Posterior cingulate gyrus (tissue), 11 donors: ENCODE measurements around the gene SCNN1B.
"Not testable (repeated sequence)": the region's sequence is repeated elsewhere in the genome, so short reads cannot be mapped to it uniquely, and the experiment has no call there.

ENCODE experiments used
- DNase-seq, 10 donors: peaks; one replicate each; pipeline versions ENCODE4 v3.0.0 to v3.0.0-alpha.2; 2020 to 2021; ENCODE audit warnings: mixed read lengths in 3 of 10
- intact Hi-C: fragments of 100-400 bp; cut with DNase I; formaldehyde crosslinking; loops from one replicate; pipeline ENCODE4 v1.15.1; 2023

SCNN1B gene

GRCh38 chr16:23348579-23349469 is 46.7 kb downstream of the SCNN1B start:
- intact Hi-C loops = no loop called here
- DNase-seq = peak in 1 of 10 donors; percentile 64

- intact Hi-C loops = no loop called here
- DNase-seq = no peak
Observed at GRCh38 chr16:23351360-23351759, 49.3 kb downstream of the SCNN1B start.

GRCh38 chr16:23353440-23353839 is 51.3 kb downstream of the SCNN1B start:
- DNase-seq = no peak
- intact Hi-C loops = no loop called here

- intact Hi-C loops = no loop called here
- DNase-seq = no peak
Observed at GRCh38 chr16:23354246-23354645, 52.1 kb downstream of the SCNN1B start.

GRCh38 chr16:23355106-23355670 is 53.1 kb downstream of the SCNN1B start:
- intact Hi-C loops = no loop called here
- no peak for DNase-seq

GRCh38 chr16:23356941-23357340 is 54.8 kb downstream of the SCNN1B start:
- intact Hi-C loops = no loop called here

GRCh38 chr16:23357761-23358290 is 55.7 kb downstream of the SCNN1B start:
- DNase-seq = no peak

More at GRCh38 chr16:23356941-23357340, 54.8 kb downstream of the SCNN1B start:
- no peak for DNase-seq

GRCh38 chr16:23359092-23359760 is 57.1 kb downstream of the SCNN1B start:
- intact Hi-C loops = no loop called here
- peak in 1 of 10 donors; percentile 16 for DNase-seq

More at GRCh38 chr16:23357761-23358290, 55.7 kb downstream of the SCNN1B start:
- intact Hi-C loops = no loop called here

GRCh38 chr16:23362460-23363317 is 60.6 kb downstream of the SCNN1B start:
- intact Hi-C loops = no loop called here
- DNase-seq = peak in 1 of 10 donors; percentile 73

- intact Hi-C loops = no loop called here
- peak in 2 of 10 donors; percentile 4 to 27 for DNase-seq
Observed at GRCh38 chr16:23365602-23366240, 63.6 kb downstream of the SCNN1B start.

GRCh38 chr16:23366341-23366740 is 64.2 kb downstream of the SCNN1B start:
- peak in 2 of 10 donors; percentile 17 to 32 for DNase-seq
- intact Hi-C loops = not testable (repeated sequence)

- DNase-seq = peak in 1 of 10 donors; percentile 40
- intact Hi-C loops = no loop called here
Observed at GRCh38 chr16:23367564-23367963, 65.5 kb downstream of the SCNN1B start.

GRCh38 chr16:23367988-23368387 is 65.9 kb downstream of the SCNN1B start:
- DNase-seq = peak in 2 of 10 donors; percentile 38 to 62
- intact Hi-C loops = no loop called here

GRCh38 chr16:23368469-23368868 is 66.4 kb downstream of the SCNN1B start:
- no peak for DNase-seq
- intact Hi-C loops = no loop called here

- DNase-seq = peak in 1 of 10 donors; percentile 66
- intact Hi-C loops = no loop called here
Observed at GRCh38 chr16:23369416-23369815, 67.3 kb downstream of the SCNN1B start.

- intact Hi-C loops = no loop called here
- DNase-seq = peak in 2 of 10 donors; percentile 48 to 55
Observed at GRCh38 chr16:23371368-23371767, 69.3 kb downstream of the SCNN1B start.

- peak in 2 of 10 donors; percentile 54 to 55 for DNase-seq
- intact Hi-C loops = no loop called here
Observed at GRCh38 chr16:23373436-23374219, 71.5 kb downstream of the SCNN1B start.

GRCh38 chr16:23374721-23375510 is 72.8 kb downstream of the SCNN1B start:
- DNase-seq = peak in 2 of 10 donors; percentile 42 to 56
- intact Hi-C loops = no loop called here
